Testis (tissue), 3 donors: ENCODE results near the gene MRPL44. TPM values are rescaled to one million over a fixed set of nuclear protein-coding genes. Genes with fewer than 3 reads are reported as not detected.

ENCODE experiments used
- DNase-seq: peaks from one replicate; pipeline ENCODE4 v3.0.0-alpha.2; 2019
- H3K27ac ChIP-seq, 2 donors: fragments of 200-600 bp; sonication (generic); one replicate each; pipeline ENCODE4 v1.5.1; 2019
- H3K27me3 ChIP-seq: fragments of 200-600 bp; sonication (generic); one replicate; pipeline ENCODE4 v1.5.1; 2019
- H3K36me3 ChIP-seq: fragments of 200-600 bp; sonication (generic); one replicate; pipeline ENCODE4 v1.5.1; 2017; ENCODE audit warnings: low read depth; ENCODE audit errors: missing control alignments
- H3K4me1 ChIP-seq: fragments of 200-600 bp; sonication (generic); one replicate; pipeline ENCODE4 v1.5.1; 2019
- H3K4me3 ChIP-seq, 2 donors: fragments of 200-600 bp; sonication (generic); one replicate each; pipeline ENCODE4 v1.5.1; 2017 to 2019
- H3K9me3 ChIP-seq: fragments of 200-600 bp; sonication (generic); one replicate; pipeline ENCODE4 v1.5.1; 2017
- POLR2A ChIP-seq: fragments of 450-650 bp; IDR thresholded peaks from one replicate; pipeline ENCODE4 v1.6.1; 2017; ENCODE audit warnings: antibody characterized with exemption, mild to moderate bottlenecking, moderate library complexity
- WGBS, 2 donors: methylation state at CpG; one replicate each; pipeline ENCODE4 v1.1.5; 2018; 5-methylcytosine and 5-hydroxymethylcytosine counted together
- intact Hi-C: fragments of 100-400 bp; cut with DNase I; formaldehyde crosslinking; loops from one replicate; pipeline ENCODE4 v1.15.1; 2023; ENCODE audit warnings: low total_unique reads
- polyA plus RNA-seq: library from polyadenylated mRNA; stranded (reverse); fragments of 350-450 nt; fragmentation: Illumina TruSeq; extraction: RNeasy Lipid Tissue Mini Kit (QIAGEN cat#74804); gene quantifications from one replicate; pipeline ENCODE4 v1.2.3, GENCODE V29; 2014; ENCODE audit warnings: low read depth, low replicate concordance; ENCODE audit not compliant: insufficient read depth
- total RNA-seq, 2 donors: library from RNA; depleted of rRNA; stranded (reverse); fragments of >200 nt; gene quantifications; one replicate each; pipeline ENCODE4 v1.2.3, GENCODE V29; 2016
- TF ChIP-seq, protein P1 (sequence below), 3 experiments: fragments of 450-650 bp in 2 of 3; fragments of 200-600 bp in 1 of 3; sonication (generic) in 1 of 3; IDR thresholded peaks; one replicate each; pipeline ENCODE4 v1.5.1; 2016 to 2019; ENCODE audit warnings: antibody characterized with exemption in 3 of 3, mild to moderate bottlenecking in 2 of 3, moderate library complexity in 1 of 3

MRPL44 gene
- total and polyA plus RNA-seq, 3 donors from 2014 or later: 36.6 to 39.4 (median 37.4) TPM

DNA sequence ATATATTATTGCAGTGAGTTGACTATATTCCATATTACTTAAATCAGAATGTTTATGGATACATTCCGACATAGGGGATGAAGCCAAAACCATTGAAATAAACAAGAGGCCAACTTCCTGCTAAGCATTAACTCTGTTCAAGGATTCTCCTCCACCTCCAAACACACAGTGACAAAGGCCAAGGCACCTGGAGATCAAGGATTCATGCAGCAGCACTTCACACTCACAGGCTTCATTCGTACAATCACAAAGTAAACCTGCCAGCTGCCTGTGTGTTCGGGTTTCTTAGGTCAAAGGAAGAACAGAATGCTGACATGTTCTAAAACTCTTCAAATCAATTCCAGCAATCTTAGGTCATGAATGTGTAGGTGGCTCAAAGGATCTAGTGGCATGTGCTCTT is 35.0 kb upstream of the MRPL44 start:
- no peak for DNase-seq
- Histone ChIP-seq H3K27me3 (no peaks in the 10 kb centered on the region), H3K4me3 (no peak overlapping the region), H3K4me1 (no peaks in the 10 kb centered on the region), H3K27ac (no peak overlapping the region), H3K9me3 (no peaks in the 10 kb centered on the region), H3K36me3 (no peaks in the 10 kb centered on the region)
- intact Hi-C loops: no loop called here
- 89 to 93% methylated on average over 3 of the region's 3 CpGs for WGBS, 2 donors
- TF ChIP-seq, protein P1, sequence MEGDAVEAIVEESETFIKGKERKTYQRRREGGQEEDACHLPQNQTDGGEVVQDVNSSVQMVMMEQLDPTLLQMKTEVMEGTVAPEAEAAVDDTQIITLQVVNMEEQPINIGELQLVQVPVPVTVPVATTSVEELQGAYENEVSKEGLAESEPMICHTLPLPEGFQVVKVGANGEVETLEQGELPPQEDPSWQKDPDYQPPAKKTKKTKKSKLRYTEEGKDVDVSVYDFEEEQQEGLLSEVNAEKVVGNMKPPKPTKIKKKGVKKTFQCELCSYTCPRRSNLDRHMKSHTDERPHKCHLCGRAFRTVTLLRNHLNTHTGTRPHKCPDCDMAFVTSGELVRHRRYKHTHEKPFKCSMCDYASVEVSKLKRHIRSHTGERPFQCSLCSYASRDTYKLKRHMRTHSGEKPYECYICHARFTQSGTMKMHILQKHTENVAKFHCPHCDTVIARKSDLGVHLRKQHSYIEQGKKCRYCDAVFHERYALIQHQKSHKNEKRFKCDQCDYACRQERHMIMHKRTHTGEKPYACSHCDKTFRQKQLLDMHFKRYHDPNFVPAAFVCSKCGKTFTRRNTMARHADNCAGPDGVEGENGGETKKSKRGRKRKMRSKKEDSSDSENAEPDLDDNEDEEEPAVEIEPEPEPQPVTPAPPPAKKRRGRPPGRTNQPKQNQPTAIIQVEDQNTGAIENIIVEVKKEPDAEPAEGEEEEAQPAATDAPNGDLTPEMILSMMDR (IDR thresholded peaks at IDR 0.05): no peak
- TF ChIP-seq POLR2A: no peak

DNA sequence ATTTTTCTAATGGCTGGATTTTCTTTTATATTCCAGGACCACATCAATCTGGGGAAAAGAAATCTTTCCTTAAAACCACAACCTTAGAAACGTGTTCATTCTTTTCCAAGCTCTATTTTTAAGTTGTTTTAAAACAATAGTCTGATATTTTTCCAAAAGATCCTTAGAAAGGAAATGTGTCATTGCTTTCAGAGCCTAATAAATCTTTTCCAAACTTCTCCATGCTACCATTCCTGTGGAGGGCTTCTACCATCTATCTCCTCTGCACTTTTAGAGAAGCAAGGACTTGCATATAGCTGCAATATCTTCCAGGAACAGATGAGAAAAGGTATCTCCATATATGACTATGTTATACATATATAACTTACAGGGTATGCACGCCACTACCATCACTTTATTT is 33.3 kb upstream of the MRPL44 start:
- H3K4me3 ChIP-seq: no peak overlapping the region
- H3K27ac ChIP-seq: no peak overlapping the region
- no peaks in the 10 kb centered on the region for H3K27me3 ChIP-seq
- DNase-seq: no peak
- no peak for TF ChIP-seq POLR2A
- TF ChIP-seq, protein P1 (IDR thresholded peaks at IDR 0.05): no peak
- no peaks in the 10 kb centered on the region for H3K9me3 ChIP-seq
- 79 to 82% methylated on average over 2 of the region's 2 CpGs for whole genome bisulfite sequencing, 2 donors
- H3K4me1 ChIP-seq: no peaks in the 10 kb centered on the region
- H3K36me3 ChIP-seq: no peaks in the 10 kb centered on the region
- intact Hi-C loops: no loop called here

DNA sequence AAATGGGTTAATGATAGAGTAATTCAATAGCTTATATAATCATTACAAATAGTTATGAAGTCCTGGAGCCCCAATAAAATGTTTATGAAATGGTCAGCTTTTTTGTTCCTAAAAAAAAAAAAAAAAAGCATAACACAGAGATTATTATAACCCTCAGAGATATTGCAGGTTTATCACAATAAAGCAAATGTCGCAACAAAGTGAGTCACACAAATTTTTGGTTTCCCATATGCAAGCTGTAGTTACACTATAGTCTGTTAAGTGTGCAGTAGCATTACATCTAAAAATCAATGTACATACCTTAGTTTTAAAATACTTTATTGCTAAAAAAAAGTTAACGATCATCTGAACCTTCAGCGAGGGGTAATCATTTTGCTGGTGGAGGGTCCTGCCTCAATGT is 32.2 kb upstream of the MRPL44 start:
- no peak for TF ChIP-seq POLR2A
- H3K4me1 ChIP-seq: peaks cover 3% of the 10 kb centered on the region
- no peaks in the 10 kb centered on the region for H3K27me3 ChIP-seq
- no peaks in the 10 kb centered on the region for H3K36me3 ChIP-seq
- intact Hi-C loops: no loop called here
- no peaks in the 10 kb centered on the region for H3K9me3 ChIP-seq
- WGBS, 2 donors: 88 to 96% methylated on average over 3 of the region's 3 CpGs
- H3K4me3 ChIP-seq: no peak overlapping the region
- H3K27ac ChIP-seq: no peak overlapping the region
- DNase-seq: no peak

DNA sequence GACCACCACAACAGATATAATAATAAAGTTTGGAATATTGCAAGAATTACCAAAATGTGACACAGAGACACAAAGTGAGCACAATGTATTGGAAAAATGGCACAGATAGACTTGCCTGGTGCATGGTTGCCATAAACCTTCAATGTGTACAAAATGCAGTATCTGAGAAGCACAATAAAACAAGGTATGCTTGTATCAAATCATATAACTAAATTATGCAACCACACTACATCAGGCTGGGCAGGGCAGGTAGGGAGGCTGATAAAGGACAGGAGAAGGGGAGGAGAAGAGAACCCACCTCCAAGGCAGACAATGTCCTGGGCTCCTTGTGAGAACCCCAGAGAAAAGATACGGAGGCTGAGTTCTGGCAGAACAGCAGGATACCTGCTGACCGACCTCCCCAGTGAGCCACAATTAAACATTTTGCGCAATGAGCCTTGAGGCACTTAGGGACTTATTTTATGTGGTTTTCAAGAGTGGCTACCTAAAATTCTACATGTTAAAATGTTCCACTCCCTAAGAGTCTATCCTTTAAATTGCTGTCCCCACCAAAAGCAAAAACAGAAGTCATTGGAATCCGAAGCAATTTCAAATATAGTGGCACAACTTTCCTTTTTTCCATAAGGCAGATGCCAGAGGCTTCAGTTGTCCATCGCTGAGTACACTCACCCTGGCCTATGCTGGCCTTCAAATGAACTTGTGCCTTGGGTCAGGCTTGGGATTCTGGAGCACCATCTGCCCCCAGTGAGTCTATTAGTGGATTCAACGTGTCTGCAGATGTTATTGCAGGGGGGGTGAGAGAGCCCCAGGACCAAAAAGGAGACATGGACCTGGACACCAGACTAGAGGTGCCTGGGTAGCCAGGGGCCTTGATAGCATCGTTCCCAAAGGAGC is 28.9 kb upstream of the MRPL44 start:
- Histone ChIP-seq H3K4me3 (no peak overlapping the region), H3K9me3 (no peaks in the 10 kb centered on the region), H3K27ac (no peak overlapping the region), H3K4me1 (peaks cover 11% of the 10 kb centered on the region), H3K36me3 (no peaks in the 10 kb centered on the region), H3K27me3 (no peaks in the 10 kb centered on the region)
- 92% methylated on average over 7 of the region's 7 CpGs for WGBS, 2 donors
- TF ChIP-seq, protein P1 (IDR thresholded peaks at IDR 0.05): no peak
- TF ChIP-seq POLR2A: no peak
- intact Hi-C loops: no loop called here
- DNase-seq: no peak

DNA sequence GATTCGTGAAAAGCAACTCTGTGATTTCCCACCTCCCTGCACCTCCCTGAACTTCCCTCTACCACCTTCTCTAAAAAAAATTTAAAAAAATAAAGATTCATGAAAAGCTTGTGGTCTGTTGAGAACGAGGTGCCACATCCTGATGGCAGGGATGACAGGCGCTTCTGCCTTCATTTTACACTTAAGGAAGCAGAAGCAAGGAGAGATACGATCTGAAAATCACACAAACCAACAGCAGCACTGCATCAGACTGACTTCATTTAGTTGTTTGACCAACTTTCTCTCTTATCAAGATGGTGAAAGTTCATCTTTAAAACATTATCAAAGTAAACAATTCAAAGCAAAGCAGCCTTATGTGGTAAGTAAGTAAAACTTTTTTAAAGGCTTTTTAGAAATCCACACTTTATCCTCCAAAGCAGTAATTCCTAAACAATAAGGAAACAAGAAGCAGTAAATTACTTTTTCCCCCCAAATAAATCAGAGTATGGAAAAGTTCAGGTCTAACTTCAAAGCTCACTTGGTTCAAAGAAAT is 27.6 kb upstream of the MRPL44 start:
- Histone ChIP-seq H3K27me3 (no peaks in the 10 kb centered on the region), H3K9me3 (no peaks in the 10 kb centered on the region), H3K4me1 (peaks cover 12% of the 10 kb centered on the region), H3K4me3 (no peak overlapping the region), H3K27ac (no peak overlapping the region), H3K36me3 (no peaks in the 10 kb centered on the region)
- DNase-seq: no peak
- intact Hi-C loops: no loop called here
- WGBS, 2 donors: 74 to 86% methylated on average over 4 of the region's 4 CpGs
- TF ChIP-seq, protein P1 (IDR thresholded peaks at IDR 0.05): no peak
